NCI-H2081 treated with DMSO at 0.1 percent for 48 hours (cell line): ENCODE results near the gene BSX.

ENCODE experiments used
- DNase-seq: peaks from one replicate; lab custom pipeline; 2025; lab: John Stamatoyannopoulos, UW

Gene BSX

DNA sequence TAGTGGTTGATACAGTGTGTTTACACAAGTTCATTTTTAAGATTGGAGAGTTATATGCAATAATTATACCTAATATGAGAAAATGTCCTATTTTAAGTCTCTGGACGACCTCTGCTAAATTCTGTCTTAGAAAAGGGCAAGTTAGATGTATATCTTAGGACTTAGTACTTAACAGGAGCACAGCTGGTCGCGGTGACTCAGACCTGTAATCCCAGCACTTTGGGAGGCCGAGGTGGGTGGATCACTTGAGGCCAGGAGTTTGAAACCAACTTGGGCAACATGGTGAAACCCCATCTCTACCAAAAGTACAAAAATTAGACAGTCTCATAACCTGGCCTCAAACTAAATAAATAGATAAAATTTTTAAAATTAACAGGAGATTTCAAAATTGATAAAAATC is 27.2 kb downstream of the BSX start:
- no peak for DNase-seq

DNA sequence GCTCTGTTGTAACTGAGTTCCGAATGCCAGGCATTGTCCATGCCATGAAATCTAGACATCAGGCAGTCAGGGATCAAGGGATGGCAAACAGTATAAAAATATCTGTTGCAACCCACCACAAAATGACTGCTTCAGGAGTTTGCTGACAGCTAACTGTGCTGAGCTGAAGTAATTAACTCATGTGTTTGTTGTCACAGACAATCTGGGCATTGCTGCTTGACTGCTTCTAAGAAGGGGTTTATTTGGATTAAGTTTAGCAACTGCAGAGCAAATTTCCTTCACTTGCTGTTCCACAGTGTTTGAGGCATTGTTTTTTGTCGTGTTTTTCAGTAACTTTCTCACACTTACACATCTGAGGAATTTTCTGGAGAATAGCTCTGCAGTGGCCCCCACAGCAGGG is 30.4 kb downstream of the BSX start:
- DNase-seq = no peak

DNA sequence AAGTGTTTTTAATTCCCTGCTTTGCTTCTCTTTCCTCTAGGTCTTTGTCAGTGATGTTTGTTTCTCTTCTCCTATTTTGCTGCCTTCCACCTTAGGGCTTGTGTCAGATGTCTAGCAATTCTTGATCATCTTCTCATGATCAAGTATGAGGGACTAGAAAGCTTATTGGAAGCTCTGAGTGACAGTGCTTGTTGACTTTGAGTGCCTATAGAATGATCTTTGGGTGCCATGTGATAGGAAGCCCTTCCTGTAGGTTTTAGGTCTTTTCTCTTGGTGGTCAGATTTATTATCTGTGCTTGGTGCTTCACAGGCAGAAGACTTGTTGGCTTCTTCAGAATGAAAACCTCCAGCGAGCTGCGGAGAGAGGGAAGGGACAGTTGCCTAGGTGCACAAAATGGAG is 43.1 kb downstream of the BSX start:
- DNase-seq = no peak

DNA sequence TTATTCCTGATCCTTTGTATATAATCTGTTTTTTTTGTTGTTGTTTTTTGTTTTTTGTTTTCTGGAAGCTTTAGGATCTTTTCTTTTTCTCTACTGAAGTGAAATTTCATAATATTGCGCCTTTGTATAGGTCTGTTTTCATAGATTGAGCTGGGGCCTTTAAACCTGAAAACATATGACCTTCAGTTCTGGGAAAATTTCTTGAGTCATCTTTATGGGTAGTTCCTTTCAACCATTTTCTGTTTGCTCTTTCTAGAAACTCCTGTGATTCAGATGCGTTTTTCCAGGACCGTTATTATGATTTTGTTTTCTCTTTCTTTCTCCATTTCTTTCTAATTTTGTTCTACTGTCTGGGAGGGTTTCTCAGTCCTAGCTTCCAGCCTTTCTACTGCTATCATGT is 43.7 kb downstream of the BSX start:
- no peak for DNase-seq

DNA sequence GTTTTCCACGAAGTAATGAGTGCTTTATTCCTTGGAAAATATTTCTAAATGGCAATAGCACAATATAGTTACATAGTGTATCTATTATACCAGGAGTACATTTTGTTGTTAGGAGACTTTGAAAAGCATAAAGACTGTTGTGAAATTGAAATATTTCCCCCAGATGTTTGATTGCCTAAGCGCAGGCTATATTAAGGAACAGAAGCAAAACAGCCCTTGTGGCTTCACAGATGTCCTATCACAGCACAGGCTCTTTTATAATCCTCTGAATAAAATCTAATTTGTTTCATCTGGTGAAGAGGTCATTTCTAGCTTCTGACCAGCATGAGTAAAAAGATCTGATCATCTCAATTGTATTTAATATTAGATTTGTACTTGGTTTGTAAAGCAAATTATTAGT is 48.2 kb downstream of the BSX start:
- no peak for DNase-seq

DNA sequence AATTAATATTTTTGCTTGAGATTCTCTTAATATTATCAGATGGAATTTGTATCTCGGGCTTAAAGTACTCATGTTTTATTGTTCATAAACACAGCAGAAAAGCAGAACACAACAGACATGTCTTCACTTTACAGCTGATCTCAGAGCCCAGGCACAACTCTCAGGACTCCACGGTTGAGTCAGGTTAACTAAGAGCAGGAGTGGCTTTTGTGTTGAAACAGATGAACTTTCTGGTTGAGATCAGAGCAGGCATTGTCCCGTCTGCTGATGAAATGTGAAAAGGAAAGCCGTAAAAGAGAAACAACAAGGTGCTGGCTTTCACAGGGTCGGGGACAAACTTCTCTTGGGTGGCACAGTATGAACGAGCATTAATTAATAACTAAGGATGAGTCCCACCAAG is 50.1 kb downstream of the BSX start:
- no peak for DNase-seq
